HEK293 (cell line): ENCODE data around the gene NELL1.

Source experiments
- CTCF ChIA-PET: fragments of 350-600 bp; formaldehyde crosslinking; extraction: SDS; loops from one replicate; lab custom pipeline; 2021; ENCODE audit warnings: antibody characterized with exemption; lab: Yijun Ruan, JAX
- POLR2A ChIA-PET: fragments of 300-600 bp; formaldehyde crosslinking; extraction: SDS; loops from one replicate; lab custom pipeline; 2020; ENCODE audit warnings: antibody characterized with exemption, inconsistent platforms; lab: Yijun Ruan, JAX
- H3K27ac ChIP-seq: fragments of 200-500 bp; sonication (Bioruptor generic); 2 replicates; pipeline ENCODE4 v1.5.1; 2014; ENCODE audit warnings: low read depth, low read length, control low read depth, inconsistent platforms; ENCODE audit errors: extremely low read depth
- H3K36me3 ChIP-seq, 2 experiments: fragments of 200-500 bp in 1 of 2; sonication (Bioruptor generic) in 1 of 2; 1 replicate in 1 of 2; 2 replicates in 1 of 2; pipeline ENCODE4 v1.5.1; 2014 to 2017; ENCODE audit warnings: inconsistent platforms in 2 of 2, low read length in 2 of 2; ENCODE audit not compliant: control insufficient read depth in 2 of 2, insufficient read depth in 1 of 2
- H3K4me1 ChIP-seq: fragments of 200-500 bp; sonication (Bioruptor generic); 2 replicates; pipeline ENCODE4 v1.5.1; 2014; ENCODE audit warnings: mild to moderate bottlenecking, low read length, inconsistent platforms; ENCODE audit not compliant: control insufficient read depth, insufficient read depth
- H3K4me3 ChIP-seq: 2 replicates; pipeline ENCODE4 v1.5.1; 2011; ENCODE audit warnings: low read depth, mild to moderate bottlenecking, control low read depth, low read length, moderate library complexity
- H3K9me3 ChIP-seq: fragments of 200-500 bp; sonication (Bioruptor generic); 2 replicates; pipeline ENCODE4 v1.5.1; 2014; ENCODE audit warnings: low read depth, low read length, inconsistent platforms; ENCODE audit not compliant: control insufficient read depth, insufficient read depth
- EGR2 ChIP-seq: fragments of 450-650 bp; formaldehyde crosslinking; IDR thresholded peaks from 2 replicates; pipeline ENCODE4 v1.5.1; 2016; ENCODE audit warnings: low read depth, missing biosample characterization, missing genetic modification characterization
- GFI1B ChIP-seq: fragments of 450-650 bp; formaldehyde crosslinking; IDR thresholded peaks from 2 replicates; pipeline ENCODE4 v1.5.1; 2016; ENCODE audit warnings: missing biosample characterization, missing genetic modification characterization
- RBAK ChIP-seq: fragments of 450-650 bp; formaldehyde crosslinking; IDR thresholded peaks from 2 replicates; pipeline ENCODE4 v1.5.1; 2016; ENCODE audit warnings: missing biosample characterization, missing genetic modification characterization
- SP7 ChIP-seq: fragments of 450-650 bp; formaldehyde crosslinking; IDR thresholded peaks from 2 replicates; pipeline ENCODE4 v1.5.1; 2016; ENCODE audit warnings: missing biosample characterization, missing genetic modification characterization
- ZFP37 ChIP-seq: fragments of 450-650 bp; formaldehyde crosslinking; IDR thresholded peaks from 2 replicates; pipeline ENCODE4 v1.5.1; 2016; ENCODE audit warnings: missing biosample characterization, missing genetic modification characterization
- ZNF211 ChIP-seq: fragments of 450-650 bp; formaldehyde crosslinking; IDR thresholded peaks from 2 replicates; pipeline ENCODE4 v1.5.1; 2016; ENCODE audit warnings: low read depth, missing biosample characterization, missing genetic modification characterization
- ZNF214 ChIP-seq: fragments of 450-650 bp; formaldehyde crosslinking; IDR thresholded peaks from 2 replicates; pipeline ENCODE4 v1.5.1; 2017; ENCODE audit warnings: missing biosample characterization, mild to moderate bottlenecking, missing genetic modification characterization, borderline replicate concordance
- ZNF292 ChIP-seq: fragments of 450-650 bp; formaldehyde crosslinking; IDR thresholded peaks from 2 replicates; pipeline ENCODE4 v1.5.1; 2016; ENCODE audit warnings: low read depth, missing biosample characterization, missing genetic modification characterization, borderline replicate concordance
- ZNF366 ChIP-seq: fragments of 450-650 bp; formaldehyde crosslinking; conservative IDR thresholded peaks from 2 replicates; pipeline ENCODE4 v1.5.1; 2016; ENCODE audit warnings: missing biosample characterization, missing genetic modification characterization
- ZNF394 ChIP-seq: fragments of 450-650 bp; formaldehyde crosslinking; IDR thresholded peaks from 2 replicates; pipeline ENCODE4 v1.5.1; 2016; ENCODE audit warnings: missing biosample characterization, missing genetic modification characterization, mild to moderate bottlenecking, moderate library complexity, borderline replicate concordance
- ZNF585B ChIP-seq: fragments of 450-650 bp; formaldehyde crosslinking; IDR thresholded peaks from 2 replicates; pipeline ENCODE4 v1.5.1; 2016; ENCODE audit warnings: missing biosample characterization, missing genetic modification characterization
- ZNF610 ChIP-seq: fragments of 450-650 bp; formaldehyde crosslinking; IDR thresholded peaks from 2 replicates; pipeline ENCODE4 v1.5.1; 2016; ENCODE audit warnings: missing biosample characterization, missing genetic modification characterization, borderline replicate concordance
- ZNF621 ChIP-seq: fragments of 450-650 bp; formaldehyde crosslinking; IDR thresholded peaks from 2 replicates; pipeline ENCODE4 v1.5.1; 2017; ENCODE audit warnings: missing biosample characterization, missing genetic modification characterization
- ZNF624 ChIP-seq: fragments of 450-650 bp; formaldehyde crosslinking; IDR thresholded peaks from 2 replicates; pipeline ENCODE4 v1.5.1; 2017; ENCODE audit warnings: missing biosample characterization, missing genetic modification characterization
- ZNF626 ChIP-seq: fragments of 450-650 bp; sonication (Bioruptor Pico); formaldehyde crosslinking; IDR thresholded peaks from 2 replicates; pipeline ENCODE4 v1.5.1; 2018; ENCODE audit warnings: missing biosample characterization, missing genetic modification characterization, inconsistent platforms
- ZNF654 ChIP-seq: fragments of 450-650 bp; formaldehyde crosslinking; IDR thresholded peaks from 2 replicates; pipeline ENCODE4 v1.5.1; 2016; ENCODE audit warnings: low read depth, missing biosample characterization, missing genetic modification characterization
- ZNF670 ChIP-seq: fragments of 450-650 bp; formaldehyde crosslinking; IDR thresholded peaks from 2 replicates; pipeline ENCODE4 v1.5.1; 2016; ENCODE audit warnings: missing biosample characterization, missing genetic modification characterization, low read depth
- ZNF701 ChIP-seq: fragments of 450-650 bp; formaldehyde crosslinking; IDR thresholded peaks from 2 replicates; pipeline ENCODE4 v1.5.1; 2016; ENCODE audit warnings: missing biosample characterization, missing genetic modification characterization
- ZNF76 ChIP-seq: fragments of 450-650 bp; formaldehyde crosslinking; IDR thresholded peaks from 2 replicates; pipeline ENCODE4; 2016; ENCODE audit warnings: low read depth, missing biosample characterization, missing genetic modification characterization, borderline replicate concordance
- ZNF791 ChIP-seq: fragments of 450-650 bp; formaldehyde crosslinking; IDR thresholded peaks from 2 replicates; pipeline ENCODE4 v1.5.1; 2016; ENCODE audit warnings: missing biosample characterization, missing genetic modification characterization
- ZNF792 ChIP-seq: fragments of 450-650 bp; formaldehyde crosslinking; IDR thresholded peaks from 2 replicates; pipeline ENCODE4 v1.5.1; 2016; ENCODE audit warnings: missing biosample characterization, missing genetic modification characterization
- ZSCAN23 ChIP-seq: fragments of 450-650 bp; formaldehyde crosslinking; IDR thresholded peaks from 2 replicates; pipeline ENCODE4 v1.5.1; 2016; ENCODE audit warnings: missing biosample characterization, missing genetic modification characterization
- ZSCAN30 ChIP-seq: fragments of 450-650 bp; IDR thresholded peaks from 2 replicates; pipeline ENCODE4 v1.5.1; 2018; ENCODE audit warnings: missing biosample characterization, mild to moderate bottlenecking, missing genetic modification characterization, moderate library complexity
- TF ChIP-seq, protein P1 (sequence below): sonication (generic); formaldehyde crosslinking; IDR thresholded peaks from 2 replicates; pipeline ENCODE4 v1.8.1; 2022; ENCODE audit warnings: mild to moderate bottlenecking, moderate library complexity, missing genetic modification reagents

NELL1 gene

GRCh38 chr11:21427726-21428125 lies 758.3 kb downstream of the NELL1 start (continued):
- no peak for TF ChIP-seq ZNF791 (tag by site-specific recombination)
- TF ChIP-seq, protein P1, sequence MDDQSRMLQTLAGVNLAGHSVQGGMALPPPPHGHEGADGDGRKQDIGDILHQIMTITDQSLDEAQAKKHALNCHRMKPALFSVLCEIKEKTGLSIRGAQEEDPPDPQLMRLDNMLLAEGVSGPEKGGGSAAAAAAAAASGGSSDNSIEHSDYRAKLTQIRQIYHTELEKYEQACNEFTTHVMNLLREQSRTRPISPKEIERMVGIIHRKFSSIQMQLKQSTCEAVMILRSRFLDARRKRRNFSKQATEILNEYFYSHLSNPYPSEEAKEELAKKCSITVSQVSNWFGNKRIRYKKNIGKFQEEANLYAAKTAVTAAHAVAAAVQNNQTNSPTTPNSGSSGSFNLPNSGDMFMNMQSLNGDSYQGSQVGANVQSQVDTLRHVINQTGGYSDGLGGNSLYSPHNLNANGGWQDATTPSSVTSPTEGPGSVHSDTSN = no peak
- TF ChIP-seq, all 188 proteins: peak for 0

GRCh38 chr11:21428796-21429195 lies 759.4 kb downstream of the NELL1 start:
- TF ChIP-seq ZNF621 (tag by site-specific recombination) = no peak
- TF ChIP-seq ZNF585B (tag by site-specific recombination) = no peak
- TF ChIP-seq ZNF626 (tag by site-specific recombination) = no peak
- TF ChIP-seq, protein P1 = no peak
- no peak for TF ChIP-seq EGR2 (tag by site-specific recombination)
- no peak for TF ChIP-seq ZNF292 (tag by site-specific recombination)
- no peak for TF ChIP-seq ZSCAN30 (tag by site-specific recombination)
- TF ChIP-seq RBAK (tag by site-specific recombination) = no peak
- TF ChIP-seq ZNF211 (tag by site-specific recombination) = no peak
- no peak for TF ChIP-seq ZNF791 (tag by site-specific recombination)
- no peak for TF ChIP-seq ZNF366
- TF ChIP-seq ZNF394 (tag by site-specific recombination) = no peak
- no peak for TF ChIP-seq ZSCAN23 (tag by site-specific recombination)
- H3K36me3 ChIP-seq = no peaks in the 10 kb centered on the region
- H3K9me3 ChIP-seq = no peaks in the 10 kb centered on the region
- no peak overlapping the region for H3K4me3 ChIP-seq
- no peak overlapping the region for H3K27ac ChIP-seq
- CTCF ChIA-PET = no interaction called here
- POLR2A ChIA-PET = no interaction called here
- no peaks in the 10 kb centered on the region for H3K4me1 ChIP-seq

DNA sequence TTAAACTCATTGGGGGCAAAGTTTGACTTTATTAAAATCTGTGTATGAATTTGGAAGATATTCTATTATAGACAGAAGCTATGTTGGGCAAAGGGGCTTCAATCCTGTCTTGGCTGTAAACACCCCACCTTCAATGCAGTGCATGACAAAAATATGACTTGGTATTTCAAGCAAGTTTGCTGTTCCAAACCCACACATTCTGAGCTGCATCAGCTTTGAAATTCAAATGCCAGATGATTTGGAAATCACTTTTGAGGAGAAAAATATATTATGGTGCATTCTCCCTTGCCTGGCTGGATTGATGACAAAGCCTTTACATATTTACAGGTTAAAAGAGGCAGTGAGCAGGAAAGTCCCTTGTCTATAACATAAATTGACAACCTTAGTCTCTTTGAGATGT lies 760.0 kb downstream of the NELL1 start:
- CTCF ChIA-PET = no interaction called here
- TF ChIP-seq ZFP37 (no peak), ZNF610 (tag by site-specific recombination) (no peak), ZNF585B (tag by site-specific recombination) (no peak), ZNF701 (tag by site-specific recombination) (no peak), ZNF670 (no peak)
- Histone ChIP-seq H3K27ac (no peak overlapping the region), H3K4me3 (no peak overlapping the region), H3K9me3 (no peaks in the 10 kb centered on the region), H3K36me3 (no peaks in the 10 kb centered on the region), H3K4me1 (no peaks in the 10 kb centered on the region)
- POLR2A ChIA-PET = no interaction called here

- Histone ChIP-seq H3K36me3 (no peaks in the 10 kb centered on the region), H3K9me3 (no peaks in the 10 kb centered on the region), H3K4me1 (no peaks in the 10 kb centered on the region), H3K27ac (no peak overlapping the region), H3K4me3 (no peak overlapping the region)
- ChIA-PET POLR2A (no interaction called here), CTCF (no interaction called here)
- no peak for TF ChIP-seq ZNF792 (tag by site-specific recombination)
- TF ChIP-seq ZNF76 (tag by site-specific recombination) = no peak
- TF ChIP-seq GFI1B (tag by site-specific recombination) = no peak
- no peak for TF ChIP-seq ZNF654
- TF ChIP-seq ZNF214 (tag by site-specific recombination) = no peak
- TF ChIP-seq ZNF624 (tag by site-specific recombination) = no peak
- TF ChIP-seq SP7 (tag by site-specific recombination) = no peak
These were observed 761.2 kb downstream of the NELL1 start for GRCh38 chr11:21430537-21430936.
